Right lobe of liver (tissue), 6 donors: ENCODE results near the gene FAM149A. TPM values are rescaled to one million over a fixed set of nuclear protein-coding genes. Genes with fewer than 3 reads are reported as not detected.

Source experiments
- ATAC-seq, 4 donors: fragments of 200-7000 bp; cut with Tn5 transposase; one replicate each; pipeline ENCODE4 v1.9.1; 2020; ENCODE audit warnings: mild to moderate bottlenecking in 4 of 4, moderate library complexity in 4 of 4
- DNase-seq, 3 donors: peaks; one replicate each; pipeline ENCODE4 v3.0.0-alpha.2; 2020
- H3K27ac ChIP-seq, 3 donors: fragments of 200-600 bp; one replicate each; pipeline ENCODE4 v1.8.0; 2022
- H3K27me3 ChIP-seq, 2 donors: fragments of 200-600 bp; one replicate each; pipeline ENCODE4 v1.8.0; 2022
- H3K36me3 ChIP-seq, 4 donors: fragments of 200-600 bp; sonication (generic) in 1 of 4; one replicate each; pipeline versions ENCODE4 v1.5.1 to v1.8.0; 2017 to 2022; ENCODE audit warnings: control low read depth in 1 of 4
- H3K4me1 ChIP-seq, 4 donors: fragments of 200-600 bp; sonication (generic) in 1 of 4; one replicate each; pipeline versions ENCODE4 v1.5.1 to v1.8.0; 2017 to 2022; ENCODE audit warnings: control low read depth in 1 of 4
- H3K4me3 ChIP-seq, 3 donors: fragments of 200-600 bp; one replicate each; pipeline ENCODE4 v1.8.0; 2022
- H3K9me3 ChIP-seq, 4 donors: fragments of 200-600 bp; sonication (generic) in 1 of 4; one replicate each; pipeline versions ENCODE4 v1.5.1 to v1.8.0; 2017 to 2022; ENCODE audit warnings: control low read depth in 1 of 4
- POLR2A ChIP-seq: fragments of 450-650 bp; IDR thresholded peaks from one replicate; pipeline ENCODE4 v1.6.1; 2017; ENCODE audit warnings: antibody characterized with exemption, mild to moderate bottlenecking
- WGBS: methylation state at CpG from one replicate; pipeline ENCODE4 v1.1.6; 2018; ENCODE audit warnings: low coverage, low lambda C conversion rate; ENCODE audit not compliant: insufficient coverage; ENCODE audit errors: missing lambda C conversion rate; 5-methylcytosine and 5-hydroxymethylcytosine counted together
- intact Hi-C, 2 donors: fragments of 100-400 bp; cut with DNase I; formaldehyde crosslinking; loops; one replicate each; pipeline versions ENCODE4 v1.11.2 to v1.14.1; 2022
- total RNA-seq, 6 experiments: library from RNA; depleted of rRNA in 2 of 6; stranded (reverse); fragments of >200 nt in 2 of 6; fragmentation: NEBNext Ultra II Directional in 3 of 6; extraction: Animal tissue kit (Norgen Biotek cat#: 25700) in 3 of 6; gene quantifications; one replicate each; pipeline versions ENCODE4 v1.1.0 to v1.2.4, GENCODE V29; 2016 to 2023
- TF ChIP-seq, protein P1 (sequence below), 4 donors: fragments of 200-600 bp in 3 of 4; fragments of 450-650 bp in 1 of 4; IDR thresholded peaks; one replicate each; pipeline versions ENCODE4 v1.5.1 to v1.8.0; 2016 to 2022; ENCODE audit warnings: antibody characterized with exemption in 4 of 4, mild to moderate bottlenecking in 2 of 4
- donor health status: DM: no; HTN: yes; CAD: no.
- donor health status: DM: no; HTN: no; CAD: no.
- donor health status: DM: no; HTN: no; CAD: no.
- donor health status: DM: no; HTN: yes; CAD: no.
- donor health status: DM: no; HTN: yes; CAD: no.

The FAM149A gene
- total RNA-seq, 6 experiments from 2014 or later, result 19.8 to 33.1 (median 23.0) TPM

DNA sequence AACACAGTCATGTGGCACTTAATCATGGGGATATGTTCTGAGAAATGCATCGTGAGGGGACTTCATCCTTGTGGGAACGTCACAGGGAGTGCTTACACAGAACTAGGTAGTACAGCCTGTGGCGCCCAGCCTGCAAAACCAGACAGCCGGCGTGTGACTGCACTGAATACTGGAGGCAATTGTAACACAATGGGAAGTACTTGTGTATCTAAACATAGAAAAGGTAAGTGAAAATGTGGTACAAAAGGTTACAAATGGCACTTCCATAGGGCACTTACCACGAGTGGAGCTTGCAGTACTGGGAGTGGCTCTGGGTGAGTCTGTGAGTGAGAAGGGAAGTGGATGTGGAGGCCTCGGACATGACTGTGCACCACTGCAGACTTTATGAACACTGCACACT is 30.3 kb upstream of the FAM149A start:
- intact Hi-C loops, result loop anchor here in 1 of 2 donors (10.0 kb wide), 1 partner anchor 61 kb away; no protein-coding TSS in a partner anchor
- Histone ChIP-seq H3K9me3 (no peaks in the 10 kb centered on the region), H3K27ac (no peak overlapping the region), H3K36me3 (peaks cover 0 to 9% (median 0%) of the 10 kb centered on the region in 4 donors), H3K27me3 (no peaks in the 10 kb centered on the region), H3K4me3 (no peak overlapping the region), H3K4me1 (peaks cover 0 to 6% (median 0%) of the 10 kb centered on the region in 4 donors)
- TF ChIP-seq, protein P1, sequence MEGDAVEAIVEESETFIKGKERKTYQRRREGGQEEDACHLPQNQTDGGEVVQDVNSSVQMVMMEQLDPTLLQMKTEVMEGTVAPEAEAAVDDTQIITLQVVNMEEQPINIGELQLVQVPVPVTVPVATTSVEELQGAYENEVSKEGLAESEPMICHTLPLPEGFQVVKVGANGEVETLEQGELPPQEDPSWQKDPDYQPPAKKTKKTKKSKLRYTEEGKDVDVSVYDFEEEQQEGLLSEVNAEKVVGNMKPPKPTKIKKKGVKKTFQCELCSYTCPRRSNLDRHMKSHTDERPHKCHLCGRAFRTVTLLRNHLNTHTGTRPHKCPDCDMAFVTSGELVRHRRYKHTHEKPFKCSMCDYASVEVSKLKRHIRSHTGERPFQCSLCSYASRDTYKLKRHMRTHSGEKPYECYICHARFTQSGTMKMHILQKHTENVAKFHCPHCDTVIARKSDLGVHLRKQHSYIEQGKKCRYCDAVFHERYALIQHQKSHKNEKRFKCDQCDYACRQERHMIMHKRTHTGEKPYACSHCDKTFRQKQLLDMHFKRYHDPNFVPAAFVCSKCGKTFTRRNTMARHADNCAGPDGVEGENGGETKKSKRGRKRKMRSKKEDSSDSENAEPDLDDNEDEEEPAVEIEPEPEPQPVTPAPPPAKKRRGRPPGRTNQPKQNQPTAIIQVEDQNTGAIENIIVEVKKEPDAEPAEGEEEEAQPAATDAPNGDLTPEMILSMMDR (IDR thresholded peaks at IDR 0.05), result no peak
- no peak for TF ChIP-seq POLR2A
- 69% methylated on average over 7 of the region's 7 CpGs for WGBS
- ATAC-seq (peak in 3 of 4 donors; percentile 39 to 47 (median 45)), DNase-seq (no peak)

DNA sequence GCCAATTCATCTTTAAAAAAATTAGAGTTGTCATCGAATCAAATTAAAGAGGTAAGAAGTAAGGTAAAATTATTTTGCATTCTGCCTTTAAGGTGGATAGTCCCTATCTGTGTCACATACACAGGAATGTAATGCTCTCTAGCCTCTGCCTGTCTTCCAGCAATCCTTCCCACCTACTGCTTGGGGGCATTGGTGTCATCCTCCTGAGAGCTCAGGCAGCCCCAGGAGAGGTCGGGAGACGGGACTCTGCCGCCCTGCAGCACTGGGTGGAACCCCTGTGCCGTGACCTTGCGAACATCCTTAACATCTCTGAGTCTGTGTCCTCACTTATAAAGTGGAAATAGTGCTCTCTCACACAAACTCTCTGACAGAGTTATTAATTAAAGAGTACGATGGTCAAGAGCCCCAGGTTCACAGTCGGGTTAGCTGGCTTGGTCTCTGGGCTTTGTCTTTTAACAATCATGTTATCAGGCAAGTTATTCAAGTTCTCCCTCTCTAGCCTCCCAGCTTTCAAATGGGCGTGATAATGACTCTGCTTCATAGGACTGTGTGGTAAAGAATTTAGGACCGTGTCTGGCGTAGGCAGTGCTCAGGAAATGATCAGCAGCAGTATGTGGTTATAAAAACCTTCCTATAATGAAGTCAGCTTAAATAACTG is 25.4 kb upstream of the FAM149A start:
- Histone ChIP-seq H3K27ac (no peak overlapping the region), H3K9me3 (no peaks in the 10 kb centered on the region), H3K4me1 (no peaks in the 10 kb centered on the region), H3K36me3 (peaks cover 0 to 13% (median 0%) of the 10 kb centered on the region in 4 donors), H3K27me3 (no peaks in the 10 kb centered on the region), H3K4me3 (no peak overlapping the region)
- intact Hi-C loops, result loop anchor here in 1 of 2 donors (10.0 kb wide), 1 partner anchor 56 kb away; no protein-coding TSS in a partner anchor
- ATAC-seq, result no peak
- 71% methylated on average over 7 of the region's 11 CpGs for WGBS
- DNase-seq, result no peak
- TF ChIP-seq, protein P1 (IDR thresholded peaks at IDR 0.05), result no peak
- no peak for TF ChIP-seq POLR2A

DNA sequence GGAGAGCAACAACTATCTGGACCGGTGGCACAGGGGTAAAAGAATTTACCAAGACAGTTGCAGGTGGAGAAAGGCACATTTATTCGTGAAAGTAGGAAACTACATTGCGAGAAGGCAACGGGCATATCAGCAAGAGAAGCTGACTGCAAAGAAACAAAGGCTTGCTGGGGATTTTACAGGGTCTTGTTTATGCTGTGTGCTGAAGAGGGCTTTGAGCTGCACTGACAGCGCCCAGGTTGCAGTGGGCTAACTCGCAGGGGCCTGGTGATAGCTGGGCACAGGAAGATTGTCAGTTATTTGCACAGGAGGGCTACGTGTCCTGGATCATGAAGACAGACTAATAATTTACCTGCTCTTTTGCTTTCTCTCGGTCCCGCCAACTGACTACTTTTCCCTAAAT is 24.8 kb upstream of the FAM149A start:
- 75% methylated on average over 7 of the region's 9 CpGs for WGBS
- no peaks in the 10 kb centered on the region for H3K9me3 ChIP-seq
- H3K4me3 ChIP-seq, result no peak overlapping the region
- TF ChIP-seq, protein P1 (IDR thresholded peaks at IDR 0.05), result no peak
- TF ChIP-seq POLR2A, result no peak
- peaks cover 0 to 13% (median 0%) of the 10 kb centered on the region in 4 donors for H3K36me3 ChIP-seq
- no peak for DNase-seq
- no peak for ATAC-seq
- no peaks in the 10 kb centered on the region for H3K27me3 ChIP-seq
- H3K4me1 ChIP-seq, result no peaks in the 10 kb centered on the region
- intact Hi-C loops, result loop anchor here in 1 of 2 donors (10.0 kb wide), 1 partner anchor 55 kb away; no protein-coding TSS in a partner anchor
- H3K27ac ChIP-seq, result no peak overlapping the region

DNA sequence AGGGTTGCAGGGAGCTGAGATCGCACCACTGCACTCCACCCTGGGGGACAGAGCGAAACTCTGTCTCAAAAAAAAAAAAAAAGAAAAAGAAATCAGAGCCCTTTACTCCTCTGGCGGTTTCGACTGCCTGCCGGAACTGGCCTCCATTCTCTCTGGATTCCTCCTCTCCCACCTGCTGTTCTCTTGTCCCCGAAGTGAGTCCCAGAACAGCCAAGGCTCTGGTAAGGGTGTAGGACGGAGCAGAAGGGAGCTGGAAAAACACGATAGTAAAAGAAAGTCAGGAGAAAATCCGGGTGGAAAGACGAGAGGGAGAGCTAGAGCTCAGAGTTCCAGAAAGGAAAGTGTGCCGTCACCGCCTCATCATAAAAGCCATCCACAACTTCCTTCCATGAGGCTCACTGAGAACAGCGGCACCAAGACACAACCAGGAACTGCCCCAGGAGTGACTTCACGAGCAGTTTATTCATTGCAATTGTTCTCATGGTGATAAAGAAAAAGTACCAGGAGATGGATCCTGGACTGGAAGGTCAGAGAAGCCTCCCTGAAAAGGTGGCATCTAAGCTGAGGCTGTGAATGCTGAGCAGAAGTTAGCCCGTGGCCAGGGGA is 23.2 kb upstream of the FAM149A start:
- TF ChIP-seq POLR2A, result no peak
- Histone ChIP-seq H3K4me1 (no peaks in the 10 kb centered on the region), H3K9me3 (no peaks in the 10 kb centered on the region), H3K4me3 (no peak overlapping the region), H3K36me3 (peaks cover 0 to 13% (median 0%) of the 10 kb centered on the region in 4 donors), H3K27ac (no peak overlapping the region), H3K27me3 (no peaks in the 10 kb centered on the region)
- WGBS, result 81% methylated on average over 9 of the region's 15 CpGs
- DNase-seq, result no peak
- peak in 1 of 4 donors; percentile 25 for ATAC-seq
- intact Hi-C loops, result no loop called here

DNA sequence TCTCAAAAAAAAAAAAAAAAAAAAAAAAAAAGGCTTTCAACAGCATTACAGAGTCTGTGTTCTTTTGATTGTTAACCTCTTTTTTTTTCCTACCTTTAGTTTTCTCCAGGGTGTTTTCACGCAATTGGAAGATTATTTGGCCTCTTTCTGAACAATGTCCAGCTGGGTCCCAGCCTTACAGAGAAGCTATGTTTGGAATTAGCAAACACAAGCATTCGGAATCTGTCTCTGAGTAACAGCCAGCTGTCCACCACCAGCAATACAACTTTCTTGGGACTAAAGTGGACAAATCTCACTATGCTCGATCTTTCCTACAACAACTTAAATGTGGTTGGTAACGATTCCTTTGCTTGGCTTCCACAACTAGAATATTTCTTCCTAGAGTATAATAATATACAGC is 22.3 kb upstream of the FAM149A start:
- DNase-seq (no peak), ATAC-seq (no peak)
- Histone ChIP-seq H3K4me1 (no peaks in the 10 kb centered on the region), H3K4me3 (no peak overlapping the region), H3K36me3 (peaks cover 0 to 10% (median 0%) of the 10 kb centered on the region in 4 donors), H3K27me3 (no peaks in the 10 kb centered on the region), H3K9me3 (no peaks in the 10 kb centered on the region), H3K27ac (no peak overlapping the region)
- 86% methylated on average over 4 of the region's 4 CpGs for WGBS
- no peak for TF ChIP-seq POLR2A
- TF ChIP-seq, protein P1 (IDR thresholded peaks at IDR 0.05), result no peak
- intact Hi-C loops, result no loop called here
